Measurements from ENCODE around the gene TMEM54. TPM values are rescaled to one million over a fixed set of nuclear protein-coding genes. Genes with fewer than 3 reads are reported as not detected.

Gene TMEM54
- total and polyA plus RNA-seq, 9 of the 15 experiments (the other 6 are each of a cell fraction or from before 2014, with no cell fraction given) = 1.00 to 16.2 (median 8.2) TPM

- TF ChIP-seq RFX5 (IDR thresholded peaks at IDR 0.05; ENCODE audit: low read depth, low read length) (no peak), ZNF134 (CRISPR knock-in tag; conservative IDR thresholded peaks at IDR 0.05) (no peak), MIER1 (IDR thresholded peaks at IDR 0.05; ENCODE audit: low read depth) (no peak), ZBTB43 (CRISPR knock-in tag; IDR thresholded peaks at IDR 0.05) (no peak)
Measured at GRCh38 chr1:32888677-32889420, 12.3 kb downstream of the TMEM54 start (continued).

- Histone ChIP-seq H3K4me1 (replicated peaks in 1 of 2; ENCODE audit: control insufficient read depth in 2 of 2, insufficient read depth in 2 of 2, low read length in 2 of 2) (peaks cover 5 to 31% of the 10 kb centered on the region in 2 experiments; a peak in 4 of 5 replicates), H3K27ac (ENCODE audit: extremely low read depth, low read depth, low read length) (no peak overlapping the region), H3K4me2 (ENCODE audit: insufficient read depth, low read length) (no peak overlapping the region), H2AFZ (ENCODE audit: low read depth, low read length) (no peak overlapping the region), H4K20me1 (replicated peaks; ENCODE audit: control insufficient read depth, insufficient read depth, low read length) (peaks cover 38% of the 10 kb centered on the region), H3K4me3 (no peak overlapping the region), H3K9ac (ENCODE audit: insufficient read depth in 1 of 2, low read depth in 2 of 2, low read length in 2 of 2) (no peak overlapping the region), H3K27me3 (ENCODE audit: control insufficient read depth in 2 of 2, insufficient read depth in 2 of 2, low read length in 2 of 2) (peaks cover 12 to 60% of the 10 kb centered on the region in 2 experiments; a peak in 4 of 5 replicates), H3K9me3 (replicated peaks; ENCODE audit: control insufficient read depth, insufficient read depth, low read depth, low read length) (no peaks in the 10 kb centered on the region), H3K36me3 (ENCODE audit: control insufficient read depth, insufficient read depth, low read length) (no peaks in the 10 kb centered on the region), H3K9me1 (ENCODE audit: control insufficient read depth, insufficient read depth, low read length) (no peaks in the 10 kb centered on the region), H3K79me2 (ENCODE audit: control insufficient read depth, insufficient read depth, low read length) (no peaks in the 10 kb centered on the region)
- TF ChIP-seq TRIM28 (IDR thresholded peaks at IDR 0.05) = no peak
- no peak for TF ChIP-seq ATF1 (CRISPR knock-in tag; IDR thresholded peaks at IDR 0.05)
- TF ChIP-seq ATF1 (tag; IDR thresholded peaks at IDR 0.05) = no peak
- TF ChIP-seq FIP1L1 (IDR thresholded peaks at IDR 0.05; ENCODE audit: low read depth, low read length, poor library complexity, severe bottlenecking) = no peak
- TF ChIP-seq MEF2A (IDR thresholded peaks at IDR 0.05; ENCODE audit: control insufficient read depth, low read depth, low read length) = no peak
- no peak for TF ChIP-seq ELF1 (tag; IDR thresholded peaks at IDR 0.05)
- no peak for TF ChIP-seq CBX1 (IDR thresholded peaks at IDR 0.05; ENCODE audit: low read depth)
- TF ChIP-seq PRMT5 (CRISPR knock-in tag; IDR thresholded peaks at IDR 0.05) = no peak
- no peak for TF ChIP-seq HDAC6 (IDR thresholded peaks at IDR 0.05; ENCODE audit: low read depth, low read length)
- TF ChIP-seq ZBED1 (IDR thresholded peaks at IDR 0.05) = no peak
- no peak for TF ChIP-seq RUNX1 (IDR thresholded peaks at IDR 0.05; ENCODE audit: low read depth)
- no peak for TF ChIP-seq ZNF263 (CRISPR knock-in tag; IDR thresholded peaks at IDR 0.05; ENCODE audit: borderline replicate concordance)
- TF ChIP-seq TCFL5 (CRISPR knock-in tag; conservative IDR thresholded peaks at IDR 0.05) = no peak
- TF ChIP-seq EP400 (IDR thresholded peaks at IDR 0.05) = no peak
- TF ChIP-seq USF1 (CRISPR knock-in tag; IDR thresholded peaks at IDR 0.05) = no peak
- TF ChIP-seq C11orf30 (IDR thresholded peaks at IDR 0.05; ENCODE audit: low read depth) = no peak
- TF ChIP-seq RBBP5 (IDR thresholded peaks at IDR 0.05; ENCODE audit: borderline replicate concordance, insufficient read depth, low read length, poor library complexity, severe bottlenecking) = no peak
- no peak for TF ChIP-seq ETS2 (tag; IDR thresholded peaks at IDR 0.05; ENCODE audit: borderline replicate concordance, poor library complexity, severe bottlenecking)
- no TSS peak for BruUV-seq (replicated peaks)
- DNase-seq (ENCODE audit: extremely low read depth in 1 of 4, low spot score in 3 of 4) = no peak
- in situ Hi-C loops (cut with MboI) (loop anchor here (25.0 kb wide), 1 partner anchor 724 kb away; no protein-coding TSS in a partner anchor), intact Hi-C loops (cut with micrococcal nuclease) (no loop called here)
- ChIA-PET POLR2A (no interaction called here), CTCF (ENCODE audit: low intra/inter-chr PET ratio) (no interaction called here)
- 0% methylated on average over 3 of the region's 3 CpGs for WGBS (ENCODE audit: insufficient coverage, low coverage, missing lambda C conversion rate)
- ATAC-seq = no peak
- FAIRE-seq = no peak
Measured at GRCh38 chr1:32888134-32888533, 13.1 kb downstream of the TMEM54 start.

Measured in K562 (cell line).